ENCODE results near the gene PDE4B. TPM values are rescaled to one million over a fixed set of nuclear protein-coding genes. Genes with fewer than 3 reads are reported as not detected.

PDE4B gene
- total RNA-seq, 2 experiments from 2014 or later = 42.2 to 71.2 TPM

DNA sequence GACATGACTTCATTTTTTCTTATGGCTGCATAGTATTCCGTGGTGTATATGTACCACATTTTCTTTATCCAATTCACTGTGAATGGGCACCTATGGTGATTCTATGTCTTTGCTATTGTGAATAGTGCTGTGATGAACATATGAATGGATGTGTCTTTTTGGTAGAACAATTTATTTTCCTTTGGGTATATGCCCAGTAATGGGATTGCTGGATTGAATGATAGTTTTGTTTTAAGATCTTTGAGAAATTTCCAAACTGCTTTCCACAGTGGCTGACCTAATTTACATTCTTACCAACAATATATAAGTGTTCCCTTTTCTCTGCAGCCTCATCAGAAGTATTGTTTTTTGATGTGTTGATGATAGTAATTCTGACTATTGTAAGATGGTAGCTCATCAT lies 379.6 kb downstream of the PDE4B start:
- Mint-ChIP-seq H3K4me1 (peaks cover 15% of the 10 kb centered on the region), H3K27ac (no peak overlapping the region), H3K36me3 (no peaks in the 10 kb centered on the region), H3K9me3 (ENCODE audit: low read depth) (no peaks in the 10 kb centered on the region), H3K27me3 (peaks cover 39% of the 10 kb centered on the region), H3K4me3 (no peak overlapping the region)
- CTCF ChIA-PET = interaction anchor here (0.9 to 1.4 kb wide), 2 partner anchors 9 to 70 kb away, joined by 3 to 5 read pairs; no protein-coding TSS in a partner anchor
- DNase-seq = no peak
- ATAC-seq = no peak

DNA sequence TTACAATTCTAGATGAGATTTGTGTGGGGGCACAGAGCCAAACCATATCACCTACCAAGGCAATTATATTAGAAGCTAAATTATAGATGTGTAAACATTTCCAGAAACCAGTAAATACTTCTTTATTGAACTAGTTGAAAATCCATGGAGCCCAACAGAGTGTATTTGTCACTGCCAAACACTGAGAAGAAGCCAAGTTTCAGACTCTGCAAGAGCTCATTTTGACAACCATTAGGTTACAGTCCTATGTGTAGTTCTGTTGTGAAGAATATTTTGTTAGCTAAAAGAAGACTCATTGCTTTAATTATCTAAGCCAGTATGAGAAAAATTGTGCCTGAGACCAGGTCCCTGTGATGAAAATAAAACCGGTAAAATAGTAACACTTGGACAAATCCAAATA lies 382.4 kb downstream of the PDE4B start:
- Mint-ChIP-seq H3K27ac (no peak overlapping the region), H3K9me3 (ENCODE audit: low read depth) (no peaks in the 10 kb centered on the region), H3K27me3 (peaks cover 25% of the 10 kb centered on the region), H3K4me3 (no peak overlapping the region), H3K4me1 (no peaks in the 10 kb centered on the region), H3K36me3 (no peaks in the 10 kb centered on the region)
- ATAC-seq = no peak
- CTCF ChIA-PET = no interaction called here
- DNase-seq = no peak

DNA sequence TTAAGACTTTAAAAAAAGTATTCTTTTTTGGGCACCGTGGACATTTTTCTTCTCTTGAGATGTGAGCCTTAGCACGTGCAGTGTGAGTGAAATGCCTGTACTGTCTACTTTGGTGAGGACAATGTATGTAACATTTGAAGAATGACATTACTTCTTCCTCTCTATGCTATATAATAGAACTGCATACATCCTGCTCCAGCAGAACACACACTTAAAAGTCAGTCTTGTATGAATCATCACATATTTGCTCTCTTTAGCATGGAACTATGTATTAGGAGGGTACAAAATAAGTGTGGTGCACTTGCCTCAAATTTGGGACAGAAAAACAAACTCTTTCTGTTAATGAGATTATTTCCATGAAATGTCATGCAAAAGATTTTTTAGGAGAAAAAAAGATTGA lies 382.9 kb downstream of the PDE4B start:
- Mint-ChIP-seq H3K4me1 (no peaks in the 10 kb centered on the region), H3K27ac (no peak overlapping the region), H3K9me3 (ENCODE audit: low read depth) (no peaks in the 10 kb centered on the region), H3K4me3 (no peak overlapping the region), H3K27me3 (peaks cover 22% of the 10 kb centered on the region), H3K36me3 (no peaks in the 10 kb centered on the region)
- CTCF ChIA-PET = interaction anchor here (1.3 kb wide), 1 partner anchor 66 kb away, joined by 3 read pairs; no protein-coding TSS in a partner anchor
- ATAC-seq = no peak
- DNase-seq = no peak

- peaks cover 18% of the 10 kb centered on the region for H3K27me3 Mint-ChIP-seq
- DNase-seq (no peak), ATAC-seq (no peak)
- no peak overlapping the region for H3K27ac Mint-ChIP-seq
- H3K4me3 Mint-ChIP-seq = no peak overlapping the region
- CTCF ChIA-PET = interaction anchor here (1.3 kb wide), 1 partner anchor 66 kb away, joined by 3 read pairs; no protein-coding TSS in a partner anchor
- H3K36me3 Mint-ChIP-seq = no peaks in the 10 kb centered on the region
- no peaks in the 10 kb centered on the region for H3K9me3 Mint-ChIP-seq (ENCODE audit: low read depth)
- no peaks in the 10 kb centered on the region for H3K4me1 Mint-ChIP-seq
These were observed 383.5 kb downstream of the PDE4B start for GRCh38 chr1:66176012-66176715.

DNA sequence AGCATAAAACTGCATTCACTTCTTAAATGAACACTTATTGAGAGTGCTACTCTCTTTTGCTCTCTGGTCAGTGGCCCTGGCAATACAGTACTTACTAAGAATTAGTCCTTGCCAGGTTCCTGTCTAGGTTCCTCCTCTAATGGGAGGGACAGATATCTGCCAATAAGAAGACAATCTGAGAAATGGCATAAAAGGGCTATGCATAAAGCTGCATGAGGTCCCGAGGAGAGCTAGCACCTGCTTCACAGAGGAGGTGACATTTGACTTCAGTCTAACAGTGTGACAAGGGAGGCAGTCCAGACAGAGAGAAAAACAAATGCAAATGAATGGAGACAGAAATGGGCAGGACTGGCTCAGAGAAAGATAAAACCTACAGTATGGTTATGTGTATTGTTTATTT lies 384.1 kb downstream of the PDE4B start:
- H3K4me1 Mint-ChIP-seq = peaks cover 5% of the 10 kb centered on the region
- CTCF ChIA-PET = interaction anchor here (1.3 kb wide), 2 partner anchors 65 to 66 kb away, joined by 3 read pairs; no protein-coding TSS in a partner anchor
- H3K27me3 Mint-ChIP-seq = peaks cover 13% of the 10 kb centered on the region
- DNase-seq = no peak
- no peak overlapping the region for H3K27ac Mint-ChIP-seq
- no peak overlapping the region for H3K4me3 Mint-ChIP-seq
- H3K36me3 Mint-ChIP-seq = peaks cover 3% of the 10 kb centered on the region
- H3K9me3 Mint-ChIP-seq (ENCODE audit: low read depth) = no peaks in the 10 kb centered on the region
- no peak for ATAC-seq

- ATAC-seq (no peak), DNase-seq (no peak)
- Mint-ChIP-seq H3K9me3 (ENCODE audit: low read depth) (no peaks in the 10 kb centered on the region), H3K4me1 (peaks cover 9% of the 10 kb centered on the region), H3K27me3 (peaks cover 11% of the 10 kb centered on the region), H3K27ac (no peak overlapping the region), H3K4me3 (no peak overlapping the region), H3K36me3 (peaks cover 3% of the 10 kb centered on the region)
- CTCF ChIA-PET = interaction anchor here (1.3 kb wide), 1 partner anchor 65 kb away, joined by 3 read pairs; no protein-coding TSS in a partner anchor
These were observed 384.8 kb downstream of the PDE4B start for GRCh38 chr1:66177510-66177909.

DNA sequence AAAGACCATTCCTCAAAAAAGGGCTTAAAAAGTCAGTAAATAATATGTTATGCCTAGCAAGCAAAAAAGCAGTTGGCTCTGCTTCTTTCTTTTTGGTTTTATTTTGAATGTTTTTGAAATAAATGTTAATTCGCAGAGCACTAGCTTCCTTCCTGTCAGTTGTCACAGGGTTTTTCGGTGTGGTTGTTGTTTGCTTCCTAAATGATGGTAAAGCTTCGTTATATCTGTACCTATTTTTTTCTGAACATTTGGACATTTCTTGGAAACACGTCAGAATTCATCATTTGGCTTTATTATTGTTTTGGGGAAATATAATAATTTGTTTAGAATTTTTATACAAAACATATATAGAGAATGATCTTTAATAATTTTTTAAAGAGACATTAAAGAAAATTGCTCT lies 389.3 kb downstream of the PDE4B start:
- Mint-ChIP-seq H3K27ac (peak overlapping the region; percentile 31), H3K4me1 (peaks cover 24% of the 10 kb centered on the region), H3K4me3 (no peak overlapping the region), H3K36me3 (peaks cover 3% of the 10 kb centered on the region), H3K9me3 (ENCODE audit: low read depth) (no peaks in the 10 kb centered on the region), H3K27me3 (peaks cover 4% of the 10 kb centered on the region)
- CTCF ChIA-PET = interaction anchor here (0.7 to 2.4 kb wide), 6 partner anchors 10 to 267 kb away, joined by 3 to 8 read pairs (median 5); no protein-coding TSS in a partner anchor
- DNase-seq (no peak), ATAC-seq (no peak)

- DNase-seq = peak; percentile 68
These were observed 390.0 kb downstream of the PDE4B start for GRCh38 chr1:66182551-66183178.

DNA sequence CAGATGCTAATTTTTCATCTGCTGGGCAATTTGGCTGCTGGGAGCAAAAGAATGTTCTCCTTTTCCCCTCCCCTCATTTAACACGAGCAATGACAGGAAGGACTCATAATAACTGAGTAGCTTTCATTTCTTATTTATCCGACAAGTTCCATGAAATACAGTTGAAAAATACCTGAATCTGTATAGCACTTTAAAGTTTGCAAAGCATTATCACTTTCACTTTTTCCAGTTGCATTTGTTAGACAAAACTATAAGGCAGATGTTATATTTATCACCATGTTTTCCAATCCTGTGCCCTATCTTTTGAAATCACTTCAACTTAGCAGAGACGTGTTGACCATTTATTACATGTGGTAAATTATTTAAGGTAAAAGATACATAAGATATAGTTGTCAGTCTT lies 390.7 kb downstream of the PDE4B start:
- Mint-ChIP-seq H3K4me3 (no peak overlapping the region), H3K9me3 (ENCODE audit: low read depth) (no peaks in the 10 kb centered on the region)
- CTCF ChIA-PET = interaction anchor here (1.2 to 1.3 kb wide), 2 partner anchors 58 to 59 kb away, joined by 3 to 4 read pairs; no protein-coding TSS in a partner anchor

More at GRCh38 chr1:66182551-66183178, 390.0 kb downstream of the PDE4B start:
- peak; percentile 89 for ATAC-seq
- Mint-ChIP-seq H3K36me3 (peaks cover 3% of the 10 kb centered on the region), H3K27ac (peak overlapping the region; percentile 47), H3K9me3 (ENCODE audit: low read depth) (no peaks in the 10 kb centered on the region), H3K4me1 (peaks cover 24% of the 10 kb centered on the region), H3K4me3 (peak overlapping the region; percentile 22), H3K27me3 (peaks cover 3% of the 10 kb centered on the region)
- CTCF ChIA-PET = interaction anchor here (0.7 to 2.4 kb wide), 6 partner anchors 10 to 267 kb away, joined by 3 to 8 read pairs (median 5); no protein-coding TSS in a partner anchor

DNA sequence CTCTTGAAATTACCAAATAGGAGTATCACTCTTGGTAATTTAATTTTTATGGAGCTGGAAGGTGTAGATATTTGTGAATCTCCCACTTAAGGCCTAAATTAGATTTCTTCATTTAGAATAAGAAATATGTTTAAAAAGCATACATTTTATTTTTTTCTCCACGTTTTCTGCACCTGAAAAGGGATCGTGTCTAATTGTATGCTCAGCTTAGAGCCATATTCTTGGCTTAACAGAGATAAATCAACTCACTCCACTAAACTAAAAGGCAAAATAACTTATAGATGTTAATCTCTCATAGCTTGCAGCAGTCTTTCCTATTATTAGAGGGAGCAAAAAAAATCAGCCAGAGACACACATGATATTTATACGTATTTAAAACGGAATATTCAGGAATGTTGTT lies 404.4 kb downstream of the PDE4B start:
- H3K4me3 Mint-ChIP-seq = no peak overlapping the region
- H3K27ac Mint-ChIP-seq = no peak overlapping the region
- H3K4me1 Mint-ChIP-seq = no peaks in the 10 kb centered on the region
- CTCF ChIA-PET = interaction anchor here (1.7 kb wide), 1 partner anchor 45 kb away, joined by 6 read pairs; no protein-coding TSS in a partner anchor
- H3K9me3 Mint-ChIP-seq (ENCODE audit: low read depth) = no peaks in the 10 kb centered on the region
- DNase-seq = no peak
- H3K36me3 Mint-ChIP-seq = no peaks in the 10 kb centered on the region
- no peak for ATAC-seq
- H3K27me3 Mint-ChIP-seq = peaks cover 10% of the 10 kb centered on the region

More for the DNA sequence above, 390.7 kb downstream of the PDE4B start:
- no peak for ATAC-seq
- H3K36me3 Mint-ChIP-seq = peaks cover 3% of the 10 kb centered on the region
- peaks cover 3% of the 10 kb centered on the region for H3K27me3 Mint-ChIP-seq
- DNase-seq = no peak
- H3K27ac Mint-ChIP-seq = no peak overlapping the region
- peaks cover 24% of the 10 kb centered on the region for H3K4me1 Mint-ChIP-seq

- H3K36me3 Mint-ChIP-seq = no peaks in the 10 kb centered on the region
- H3K4me3 Mint-ChIP-seq = no peak overlapping the region
- CTCF ChIA-PET = interaction anchor here (1.7 kb wide), 1 partner anchor 44 kb away, joined by 6 read pairs; no protein-coding TSS in a partner anchor
- DNase-seq (no peak), ATAC-seq (no peak)
- H3K27ac Mint-ChIP-seq = no peak overlapping the region
- H3K4me1 Mint-ChIP-seq = no peaks in the 10 kb centered on the region
- H3K27me3 Mint-ChIP-seq = peaks cover 8% of the 10 kb centered on the region
- H3K9me3 Mint-ChIP-seq (ENCODE audit: low read depth) = no peaks in the 10 kb centered on the region
These were observed 405.1 kb downstream of the PDE4B start for GRCh38 chr1:66197785-66198184.

- no peak for DNase-seq
- H3K4me1 Mint-ChIP-seq = peaks cover 2% of the 10 kb centered on the region
- CTCF ChIA-PET = no interaction called here
- H3K27ac Mint-ChIP-seq = no peak overlapping the region
- H3K27me3 Mint-ChIP-seq = peaks cover 11% of the 10 kb centered on the region
- H3K9me3 Mint-ChIP-seq (ENCODE audit: low read depth) = peaks cover 5% of the 10 kb centered on the region
- H3K4me3 Mint-ChIP-seq = no peak overlapping the region
- H3K36me3 Mint-ChIP-seq = peaks cover 5% of the 10 kb centered on the region
- ATAC-seq = no peak
These were observed 414.0 kb downstream of the PDE4B start for GRCh38 chr1:66206563-66207144.

DNA sequence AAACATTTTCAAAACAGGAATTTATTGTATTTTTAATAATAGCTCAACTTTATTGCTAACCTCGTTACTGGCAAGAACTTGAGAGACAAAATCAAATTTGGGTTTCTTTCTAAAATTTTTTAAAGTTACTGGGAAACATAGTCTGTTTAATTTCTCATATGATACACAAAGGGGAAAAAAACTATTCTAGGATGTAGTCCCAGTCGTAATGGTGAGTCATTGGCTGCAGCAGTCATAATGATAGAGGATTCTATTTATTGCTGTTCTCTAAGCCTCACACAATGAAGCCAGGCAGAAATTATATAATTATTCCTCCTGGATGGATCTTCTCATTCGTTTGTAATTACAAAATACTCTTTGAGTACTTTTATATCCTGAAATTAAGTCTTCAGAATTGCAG lies 414.8 kb downstream of the PDE4B start:
- Mint-ChIP-seq H3K4me3 (no peak overlapping the region), H3K27ac (no peak overlapping the region), H3K36me3 (peaks cover 5% of the 10 kb centered on the region), H3K9me3 (ENCODE audit: low read depth) (peaks cover 5% of the 10 kb centered on the region), H3K27me3 (peaks cover 11% of the 10 kb centered on the region), H3K4me1 (peaks cover 2% of the 10 kb centered on the region)
- CTCF ChIA-PET = interaction anchor here (1.9 kb wide), 1 partner anchor 34 kb away, joined by 6 read pairs; no protein-coding TSS in a partner anchor
- DNase-seq (no peak), ATAC-seq (no peak)
